Endometrial microvascular endothelial cells (primary cell): ENCODE measurements around the gene RAI1. TPM values are rescaled to one million over a fixed set of nuclear protein-coding genes. Genes with fewer than 3 reads are reported as not detected.

Source experiments
- in situ Hi-C: cut with HindIII; loops from 2 replicates; pipeline ENCODE4 v1.10.0; 2017; ENCODE audit warnings: low sequenced_read_pairs, low pct_unique_long_range_greater_than_20kb; ENCODE audit errors: inconsistent ontology term
- total RNA-seq: library from RNA; depleted of rRNA; stranded (reverse); fragments of >200 nt; gene quantifications from one replicate; pipeline ENCODE4 v1.2.3, GENCODE V29; 2015; ENCODE audit errors: inconsistent ontology term

The RAI1 gene
- total RNA-seq, 1 donor from 2014 or later, result 14.3 TPM

GRCh38 chr17:17768424-17769088, 87.3 kb downstream of the RAI1 start:
- in situ Hi-C loops, result no loop called here

GRCh38 chr17:17769869-17770631, 88.8 kb downstream of the RAI1 start:
- in situ Hi-C loops, result no loop called here

GRCh38 chr17:17770632-17771044, 89.4 kb downstream of the RAI1 start:
- in situ Hi-C loops, result no loop called here

- in situ Hi-C loops, result no loop called here
Measured at GRCh38 chr17:17771498-17772201, 90.4 kb downstream of the RAI1 start.

DNA sequence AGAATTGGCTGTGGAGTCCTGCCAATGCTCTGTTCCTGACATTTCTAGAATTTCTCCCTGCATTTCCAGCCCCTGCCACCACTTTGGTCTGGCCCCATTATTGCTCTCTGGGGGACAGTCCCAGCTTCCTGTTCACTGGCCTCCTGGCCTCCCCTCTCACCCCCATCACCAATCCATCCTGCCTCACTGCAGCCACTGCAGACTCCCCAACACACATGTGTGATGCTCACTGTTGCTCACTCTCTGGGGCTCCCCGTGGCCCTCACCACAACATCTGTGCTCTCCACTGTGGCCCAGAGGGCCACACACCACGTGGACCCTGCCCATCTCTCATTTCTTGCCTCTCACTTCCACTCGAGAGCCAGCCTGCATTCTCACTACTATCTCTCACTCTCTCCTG, 91.0 kb downstream of the RAI1 start:
- in situ Hi-C loops, result no loop called here

- in situ Hi-C loops, result no loop called here
Measured at GRCh38 chr17:17774009-17774881, 93.0 kb downstream of the RAI1 start.

DNA sequence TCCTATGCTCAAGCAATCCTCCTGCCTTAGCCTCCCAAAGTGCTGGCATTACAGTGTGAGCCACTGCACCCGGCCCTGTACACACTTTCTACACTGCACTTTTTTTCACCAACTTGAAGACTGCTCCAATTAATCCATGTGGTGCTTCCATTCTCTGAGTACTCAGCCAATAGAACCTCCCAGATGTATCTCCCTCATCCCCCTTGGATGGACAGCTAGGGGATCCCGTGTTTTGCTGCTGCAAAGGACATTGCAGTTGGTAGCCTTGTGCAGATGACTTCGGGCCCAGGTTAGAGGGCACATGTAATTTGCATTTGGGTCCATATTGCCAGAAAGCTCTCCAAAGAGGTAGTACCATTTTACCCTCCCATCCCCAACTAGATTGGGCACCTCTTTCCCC, 95.6 kb downstream of the RAI1 start:
- in situ Hi-C loops, result no loop called here

DNA sequence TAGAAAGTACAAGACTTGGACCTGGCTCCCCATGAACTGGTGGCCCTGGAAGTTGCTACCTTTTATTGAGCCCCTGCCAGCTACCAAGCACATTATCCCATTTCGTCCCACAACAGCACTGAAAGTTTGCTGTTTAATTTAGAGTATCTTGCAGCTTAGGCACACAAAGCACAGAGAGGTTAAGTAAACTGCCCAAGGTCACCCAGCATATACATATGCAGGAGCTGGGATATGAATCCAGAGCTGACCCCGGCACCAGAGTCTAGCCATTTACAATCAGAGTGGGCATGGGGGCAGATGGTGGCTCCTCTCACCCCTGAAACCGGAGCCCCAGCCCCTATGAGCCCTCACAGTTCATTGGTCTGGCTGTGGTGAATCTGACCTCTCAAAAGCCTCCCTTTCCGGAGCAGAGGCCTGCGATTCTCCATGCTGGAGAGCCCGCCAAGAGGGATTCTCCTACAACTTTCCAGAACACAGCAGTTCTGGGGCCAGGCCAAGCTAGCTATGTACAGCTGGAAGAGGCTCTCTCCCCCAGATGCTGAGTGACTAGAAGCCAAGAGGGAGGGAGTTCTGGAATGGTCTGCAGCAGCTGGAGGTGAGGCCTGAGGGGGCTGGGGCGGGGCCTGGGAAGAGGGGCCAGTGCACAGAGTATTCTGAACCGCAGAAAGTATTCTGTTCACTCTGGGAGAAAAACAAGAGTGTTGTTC, 97.2 kb downstream of the RAI1 start:
- in situ Hi-C loops, result no loop called here

- in situ Hi-C loops, result no loop called here
Measured at GRCh38 chr17:17779015-17779611, 97.9 kb downstream of the RAI1 start.

- in situ Hi-C loops, result no loop called here
Measured at GRCh38 chr17:17780922-17781590, 99.8 kb downstream of the RAI1 start.

DNA sequence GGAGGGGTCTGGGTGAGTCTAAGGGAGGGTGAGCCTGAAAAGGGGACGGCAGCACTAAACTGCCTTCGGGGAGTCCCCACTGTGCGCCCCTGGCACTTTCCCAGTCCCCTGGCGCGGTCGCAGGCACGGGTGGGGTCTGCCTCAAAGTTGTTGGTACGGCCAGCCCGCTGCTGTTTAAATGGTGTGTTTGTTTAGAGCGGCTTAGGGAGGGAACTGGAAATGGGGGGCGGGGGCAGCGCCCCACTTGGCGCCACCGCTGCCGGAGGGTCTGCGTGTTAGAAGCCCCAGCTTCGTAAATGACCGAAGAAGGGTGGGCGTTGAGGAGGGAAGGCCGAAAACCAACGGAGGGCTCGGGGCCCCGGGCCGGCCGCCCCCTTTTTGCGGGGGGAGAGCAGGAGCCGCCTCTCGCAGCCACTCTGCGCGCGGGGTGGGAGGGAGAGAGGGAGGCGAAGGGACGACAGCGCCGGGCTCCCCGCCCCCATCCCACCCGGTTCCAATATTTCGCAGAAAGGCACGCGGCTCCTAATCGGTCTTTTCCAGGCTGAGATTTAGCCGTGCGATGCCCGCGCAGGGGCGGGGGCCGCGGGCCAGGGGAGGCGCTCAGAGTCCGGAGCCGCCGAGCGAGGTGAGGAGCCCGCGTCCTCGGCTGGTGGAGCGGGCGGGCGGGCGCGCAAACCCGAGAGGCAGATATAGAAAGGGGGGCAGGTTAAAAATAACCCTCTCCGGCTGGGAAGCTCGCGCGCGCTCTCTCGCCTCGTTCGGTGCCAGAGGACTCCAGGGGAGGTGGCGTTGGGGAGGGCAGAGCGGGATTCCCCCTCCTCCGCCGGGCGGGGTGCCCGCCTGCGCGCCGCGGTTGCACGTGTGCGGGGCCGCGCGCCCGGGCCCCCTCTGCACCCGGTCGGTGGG, 100.6 kb downstream of the RAI1 start:
- in situ Hi-C loops, result no loop called here

- in situ Hi-C loops, result no loop called here
Measured at GRCh38 chr17:17782523-17783115, 101.4 kb downstream of the RAI1 start.

DNA sequence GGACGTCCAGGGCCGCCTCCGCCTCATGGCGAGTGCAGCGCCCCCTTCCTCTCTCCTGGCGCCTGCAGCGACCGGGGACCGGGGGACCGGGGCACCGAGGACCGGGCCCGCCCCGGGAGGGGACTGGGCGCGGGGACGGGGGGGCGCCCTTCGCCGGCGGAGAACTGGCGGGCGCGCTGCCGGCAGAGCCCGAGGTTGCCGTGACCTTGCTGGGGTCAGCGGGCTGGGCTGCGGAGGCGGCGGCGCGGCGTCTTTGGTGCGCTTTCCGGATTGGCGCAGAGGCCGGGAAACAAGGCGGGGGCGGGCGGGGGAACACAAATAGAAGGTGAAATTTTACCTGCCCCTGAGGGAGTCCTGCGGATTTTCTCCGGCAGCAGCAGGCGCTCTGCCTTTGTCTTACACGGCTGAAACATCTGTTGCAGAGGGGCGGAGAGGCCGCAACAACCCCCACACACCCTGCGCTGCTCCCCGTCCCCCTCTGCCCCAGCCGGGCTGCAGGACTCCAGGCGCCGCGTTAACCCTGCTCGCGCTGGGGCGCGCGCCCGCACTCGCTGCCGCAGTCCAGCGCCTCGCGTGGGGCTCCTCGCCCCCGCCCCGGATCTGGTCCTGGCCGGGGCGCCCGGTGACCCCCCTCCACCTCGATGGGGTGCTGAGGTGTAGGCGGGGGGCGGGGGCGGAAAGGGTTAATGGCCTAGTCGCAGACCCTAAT, 102.0 kb downstream of the RAI1 start:
- in situ Hi-C loops, result no loop called here

GRCh38 chr17:17783825-17784656, 102.8 kb downstream of the RAI1 start:
- in situ Hi-C loops, result no loop called here
